Measurements from ENCODE around the gene ABLIM1. TPM values are rescaled to one million over a fixed set of nuclear protein-coding genes. Genes with fewer than 3 reads are reported as not detected.

ABLIM1 gene
- total RNA-seq, 4 donors from 2014 or later, result 41.2 to 128 (median 97.3) TPM

Small RNA genes within 50 kb of the gene (small RNA-seq; reads per million reads assigned to genes)
- gene RN7SL384P, result not detected

Other genes starting within 250 kb of the ABLIM1 start
- 10 to 100 TPM; 22.0 to 61.5 (median 56.5) TPM for gene FHIP2A, start 163.5 kb upstream of the ABLIM1 start, total RNA-seq